GM23248 (cell line): ENCODE data around the gene NFIX. TPM values are rescaled to one million over a fixed set of nuclear protein-coding genes. Genes with fewer than 3 reads are reported as not detected.

ENCODE experiments used
- DNase-seq: peaks from one replicate; pipeline ENCODE4 v3.0.0-alpha.2; 2015
- H2AFZ ChIP-seq: fragments of 200-600 bp; sonication (generic); 2 replicates; pipeline ENCODE4 v1.6.1; 2016; ENCODE audit warnings: antibody characterized with exemption
- H3F3A ChIP-seq: fragments of 200-600 bp; sonication (generic); 2 replicates; pipeline ENCODE4 v1.6.1; 2016; ENCODE audit warnings: mild to moderate bottlenecking, antibody characterized with exemption, mixed run types; ENCODE audit not compliant: insufficient read depth
- H3K27ac ChIP-seq: fragments of 200-600 bp; sonication (generic); 2 replicates; pipeline ENCODE4 v1.5.1; 2016; ENCODE audit warnings: mild to moderate bottlenecking
- H3K27me3 ChIP-seq: fragments of 200-600 bp; sonication (generic); replicated peaks from 2 replicates; pipeline ENCODE4 v1.6.1; 2016; ENCODE audit warnings: mild to moderate bottlenecking; ENCODE audit not compliant: insufficient read depth
- H3K36me3 ChIP-seq: fragments of 200-600 bp; sonication (generic); 2 replicates; pipeline ENCODE4 v1.6.1; 2016; ENCODE audit warnings: low read depth, mild to moderate bottlenecking
- H3K4me1 ChIP-seq: fragments of 200-600 bp; sonication (generic); 2 replicates; pipeline ENCODE4 v1.6.1; 2016; ENCODE audit warnings: mild to moderate bottlenecking; ENCODE audit not compliant: insufficient read depth
- H3K4me2 ChIP-seq: fragments of 200-600 bp; sonication (generic); one replicate; pipeline ENCODE4 v1.6.1; 2016; ENCODE audit warnings: mild to moderate bottlenecking; ENCODE audit not compliant: unreplicated experiment
- H3K4me3 ChIP-seq: fragments of 200-600 bp; sonication (generic); 2 replicates; pipeline ENCODE4 v1.5.1; 2016; ENCODE audit warnings: mild to moderate bottlenecking
- H3K79me2 ChIP-seq: fragments of 200-600 bp; sonication (generic); 2 replicates; pipeline ENCODE4 v1.6.1; 2016; ENCODE audit warnings: mild to moderate bottlenecking; ENCODE audit not compliant: insufficient read depth
- H3K9ac ChIP-seq: fragments of 200-600 bp; sonication (generic); 2 replicates; pipeline ENCODE4 v1.6.1; 2016; ENCODE audit warnings: mild to moderate bottlenecking
- H3K9me2 ChIP-seq: fragments of 200-600 bp; sonication (generic); 2 replicates; pipeline ENCODE4 v1.6.1; 2016; ENCODE audit warnings: mixed run types, mild to moderate bottlenecking, moderate library complexity; ENCODE audit not compliant: insufficient read depth
- H3K9me3 ChIP-seq: fragments of 200-600 bp; sonication (generic); one replicate; pipeline ENCODE4 v1.6.1; 2017; ENCODE audit warnings: low read depth
- H4K20me1 ChIP-seq: fragments of 200-600 bp; sonication (generic); 2 replicates; pipeline ENCODE4 v1.6.0; 2016; ENCODE audit not compliant: insufficient read depth
- EZH2 ChIP-seq: fragments of 200-600 bp; sonication (generic); IDR thresholded peaks from 2 replicates; pipeline ENCODE4 v1.6.1; 2018; ENCODE audit warnings: antibody characterized with exemption, mild to moderate bottlenecking; ENCODE audit not compliant: insufficient read depth, poor library complexity, severe bottlenecking
- EZH2phosphoT487 ChIP-seq: fragments of 200-600 bp; sonication (generic); IDR thresholded peaks from 2 replicates; pipeline ENCODE4 v1.6.1; 2018; ENCODE audit warnings: antibody characterized with exemption, moderate library complexity, mild to moderate bottlenecking, low read depth; ENCODE audit not compliant: insufficient read depth
- WGBS, 2 experiments: methylation state at CpG; one replicate each; pipeline ENCODE4 v1.1.6; 2015 to 2017; ENCODE audit warnings: low lambda C conversion rate in 2 of 2, low coverage in 1 of 2; ENCODE audit errors: missing lambda C conversion rate in 2 of 2; 5-methylcytosine and 5-hydroxymethylcytosine counted together
- in situ Hi-C: fragments of 300-500 bp; cut with MboI; formaldehyde crosslinking; loops from 2 replicates; pipeline ENCODE4 v1.15.0; 2020
- polyA plus RNA-seq: library from polyadenylated mRNA; unstranded; fragments of >200 nt; fragmentation: Nextera tagmentation; extraction: Ambion mirVana; gene quantifications from 2 replicates; pipeline ENCODE4 v1.2.1, GENCODE V29; 2016
- total RNA-seq: library from RNA; depleted of rRNA; stranded (reverse); fragments of >200 nt; shearing (Covaris generic); gene quantifications from 2 replicates; pipeline ENCODE4 v1.2.3, GENCODE V29; 2014

NFIX gene
- total and polyA plus RNA-seq, 2 experiments from 2014 or later, result 60.8 to 71.0 TPM

GRCh38 chr19:13087795-13088537 lies 92.7 kb downstream of the NFIX start:
- Histone ChIP-seq H3K27ac (no peak overlapping the region), H3K27me3 (no peaks in the 10 kb centered on the region), H3K9me3 (no peaks in the 10 kb centered on the region), H3K36me3 (peaks cover 15% of the 10 kb centered on the region), H3K4me3 (no peak overlapping the region), H4K20me1 (no peaks in the 10 kb centered on the region), H3K4me2 (no peak overlapping the region), H2AFZ (no peak overlapping the region), H3K9ac (no peak overlapping the region), H3K9me2 (no peaks in the 10 kb centered on the region), H3K4me1 (peaks cover 21% of the 10 kb centered on the region), H3K79me2 (peaks cover 47% of the 10 kb centered on the region), H3F3A (peaks cover 27% of the 10 kb centered on the region)
- in situ Hi-C loops, result no loop called here
- no peak for DNase-seq
- TF ChIP-seq EZH2, result no peak
- TF ChIP-seq EZH2phosphoT487, result no peak
- 82 to 84% methylated on average over 34 to 37 of the region's 37 CpGs for WGBS, 2 experiments

- DNase-seq, result peak; percentile 69
- in situ Hi-C loops, result no loop called here
- H3K4me1 ChIP-seq, result peaks cover 25% of the 10 kb centered on the region
- H3F3A ChIP-seq, result peaks cover 33% of the 10 kb centered on the region
- no peak overlapping the region for H3K4me2 ChIP-seq
- peaks cover 37% of the 10 kb centered on the region for H3K79me2 ChIP-seq
- H3K27me3 ChIP-seq, result no peaks in the 10 kb centered on the region
- WGBS, 2 experiments, result 46 to 78% methylated on average over 4 to 5 of the region's 5 CpGs
- TF ChIP-seq EZH2phosphoT487, result no peak
- TF ChIP-seq EZH2, result no peak
- H2AFZ ChIP-seq, result no peak overlapping the region
- no peaks in the 10 kb centered on the region for H3K9me2 ChIP-seq
- H3K4me3 ChIP-seq, result no peak overlapping the region
- no peaks in the 10 kb centered on the region for H3K9me3 ChIP-seq
- peak overlapping the region; percentile 55; the same call in 1 of the 2 replicates for H3K9ac ChIP-seq
- H4K20me1 ChIP-seq, result no peaks in the 10 kb centered on the region
- H3K27ac ChIP-seq, result peak overlapping the region; percentile 78
- peaks cover 6% of the 10 kb centered on the region; the same call in 1 of the 2 replicates for H3K36me3 ChIP-seq
Measured at GRCh38 chr19:13089139-13089856, 94.0 kb downstream of the NFIX start.

GRCh38 chr19:13089857-13090507 lies 94.7 kb downstream of the NFIX start:
- TF ChIP-seq EZH2phosphoT487, result no peak
- no peak for TF ChIP-seq EZH2
- WGBS, 2 experiments, result 58 to 69% methylated on average over 12 of the region's 12 CpGs
- Histone ChIP-seq H3F3A (peaks cover 30% of the 10 kb centered on the region), H2AFZ (no peak overlapping the region), H3K79me2 (peaks cover 38% of the 10 kb centered on the region), H3K36me3 (peaks cover 3% of the 10 kb centered on the region; the same call in 1 of the 2 replicates), H3K9me3 (no peaks in the 10 kb centered on the region), H3K4me2 (no peak overlapping the region), H3K9me2 (no peaks in the 10 kb centered on the region), H3K4me3 (no peak overlapping the region), H3K4me1 (peaks cover 25% of the 10 kb centered on the region), H4K20me1 (no peaks in the 10 kb centered on the region), H3K27ac (peak overlapping the region; percentile 78), H3K9ac (peak overlapping the region; percentile 55), H3K27me3 (no peaks in the 10 kb centered on the region)
- in situ Hi-C loops, result loop anchor here (10.0 kb wide), 1 partner anchor 105 kb away; no protein-coding TSS in a partner anchor
- DNase-seq, result no peak

GRCh38 chr19:13090511-13091231 lies 95.4 kb downstream of the NFIX start:
- in situ Hi-C loops, result loop anchor here (10.0 kb wide), 1 partner anchor 106 kb away; no protein-coding TSS in a partner anchor
- peak overlapping the region; percentile 55 for H3K9ac ChIP-seq

More at GRCh38 chr19:13090511-13091231, 95.4 kb downstream of the NFIX start:
- peaks cover 25% of the 10 kb centered on the region for H3K4me1 ChIP-seq
- no peaks in the 10 kb centered on the region for H3K27me3 ChIP-seq
- peaks cover 3% of the 10 kb centered on the region; the same call in 1 of the 2 replicates for H3K36me3 ChIP-seq
- no peak overlapping the region for H3K4me2 ChIP-seq
- TF ChIP-seq EZH2 (no peak), EZH2phosphoT487 (no peak)
- no peaks in the 10 kb centered on the region for H3K9me3 ChIP-seq
- H3F3A ChIP-seq, result peaks cover 30% of the 10 kb centered on the region
- DNase-seq, result no peak
- peaks cover 31% of the 10 kb centered on the region for H3K79me2 ChIP-seq
- no peak overlapping the region for H2AFZ ChIP-seq
- no peaks in the 10 kb centered on the region for H3K9me2 ChIP-seq
- H4K20me1 ChIP-seq, result no peaks in the 10 kb centered on the region
- 55 to 62% methylated on average over 8 to 10 of the region's 10 CpGs for WGBS, 2 experiments
- H3K4me3 ChIP-seq, result no peak overlapping the region
- H3K27ac ChIP-seq, result peak overlapping the region; percentile 78
